GM19372 (cell line): Measurements from ENCODE around the gene CYB5D1.

Source experiments
- ATAC-seq: cut with Tn5 transposase; IDR thresholded peaks from one replicate; pipeline ENCODE4 v1.9.1; 2021; ENCODE audit warnings: mild to moderate bottlenecking, low read depth, moderate library complexity; ENCODE audit not compliant: unreplicated experiment

Gene CYB5D1

GRCh38 chr17:7843536-7844291 lies 14.1 kb upstream of the CYB5D1 start:
- ATAC-seq: peak; percentile 36

- ATAC-seq: peak; percentile 49
These were observed 13.3 kb upstream of the CYB5D1 start for GRCh38 chr17:7844292-7845154.

- no peak for ATAC-seq
These were observed 12.3 kb upstream of the CYB5D1 start for GRCh38 chr17:7845359-7846062.

GRCh38 chr17:7846063-7846735 lies 11.6 kb upstream of the CYB5D1 start:
- no peak for ATAC-seq

- ATAC-seq: no peak
These were observed 10.8 kb upstream of the CYB5D1 start for GRCh38 chr17:7846765-7847661.

- ATAC-seq: no peak
These were observed 9.6 kb upstream of the CYB5D1 start for GRCh38 chr17:7848131-7848579.

- no peak for ATAC-seq
These were observed 9.1 kb upstream of the CYB5D1 start for GRCh38 chr17:7848739-7849129.

- no peak for ATAC-seq
These were observed 8.6 kb upstream of the CYB5D1 start for GRCh38 chr17:7849130-7849750.

GRCh38 chr17:7849751-7850504 lies 7.9 kb upstream of the CYB5D1 start:
- ATAC-seq: no peak

GRCh38 chr17:7850701-7851437 lies 6.9 kb upstream of the CYB5D1 start:
- ATAC-seq: no peak

- ATAC-seq: peak; percentile 81
These were observed 6.2 kb upstream of the CYB5D1 start for GRCh38 chr17:7851438-7852261.

GRCh38 chr17:7852262-7852670 lies 5.5 kb upstream of the CYB5D1 start:
- ATAC-seq: no peak

GRCh38 chr17:7852919-7853690 lies 4.7 kb upstream of the CYB5D1 start:
- no peak for ATAC-seq

GRCh38 chr17:7853691-7854038 lies 4.1 kb upstream of the CYB5D1 start:
- no peak for ATAC-seq

GRCh38 chr17:7854078-7854777 lies 3.6 kb upstream of the CYB5D1 start:
- no peak for ATAC-seq
